H7 (cell line): ENCODE measurements around the gene FN3K. TPM values are rescaled to one million over a fixed set of nuclear protein-coding genes. Genes with fewer than 3 reads are reported as not detected.
A peak's percentile ranks its signal among the peaks of the same experiment; 100 is the strongest.
"Not testable (repeated sequence)": the region's sequence is repeated elsewhere in the genome, so short reads cannot be mapped to it uniquely, and the experiment has no call there.

ENCODE experiments used
- DNase-seq: peaks from one replicate; pipeline ENCODE4 v3.0.0; 2012
- H3K27me3 ChIP-seq: 2 replicates; pipeline ENCODE4 v1.6.0; 2011; ENCODE audit warnings: mild to moderate bottlenecking, low read length; ENCODE audit not compliant: control insufficient read depth, insufficient read depth
- H3K36me3 ChIP-seq: replicated peaks from 2 replicates; pipeline ENCODE4 v1.5.1; 2011; ENCODE audit warnings: low read length; ENCODE audit not compliant: control insufficient read depth, insufficient read depth
- H3K4me3 ChIP-seq: 2 replicates; pipeline ENCODE4 v1.5.1; 2011; ENCODE audit warnings: low read depth, mild to moderate bottlenecking, control low read depth, low read length, moderate library complexity; ENCODE audit not compliant: insufficient read depth
- total RNA-seq: library from RNA; depleted of rRNA; stranded (reverse); fragments of >200 nt; shearing (Covaris generic); gene quantifications from 2 replicates; pipeline ENCODE4 v1.2.3, GENCODE V29; 2014

Gene FN3K
- total RNA-seq, 1 experiment from 2014 or later = 3.3 TPM

GRCh38 chr17:82743344-82744219, 8.2 kb downstream of the FN3K start:
- H3K36me3 ChIP-seq = peaks cover 13% of the 10 kb centered on the region
- H3K4me3 ChIP-seq = no peak overlapping the region
- peak; percentile 60 for DNase-seq
- no peaks in the 10 kb centered on the region for H3K27me3 ChIP-seq

GRCh38 chr17:82744736-82745135, 9.3 kb downstream of the FN3K start:
- not testable (repeated sequence) for H3K27me3 ChIP-seq, H3K4me3 ChIP-seq, DNase-seq
- H3K36me3 ChIP-seq = peaks cover 13% of the 10 kb centered on the region

- H3K27me3 ChIP-seq = peaks cover 3% of the 10 kb centered on the region; the same call in 1 of the 2 replicates
- H3K4me3 ChIP-seq = no peak overlapping the region
- no peak for DNase-seq
- H3K36me3 ChIP-seq = peaks cover 10% of the 10 kb centered on the region
Observed at GRCh38 chr17:82745524-82745923, 10.1 kb downstream of the FN3K start.

- DNase-seq = no peak
- no peak overlapping the region for H3K4me3 ChIP-seq
- H3K36me3 ChIP-seq = no peaks in the 10 kb centered on the region
- peaks cover 9% of the 10 kb centered on the region; the same call in 1 of the 2 replicates for H3K27me3 ChIP-seq
Observed at GRCh38 chr17:82748756-82749155, 13.3 kb downstream of the FN3K start.

- H3K4me3 ChIP-seq = no peak overlapping the region
- H3K27me3 ChIP-seq = peaks cover 9% of the 10 kb centered on the region; the same call in 1 of the 2 replicates
- no peak for DNase-seq
- no peaks in the 10 kb centered on the region for H3K36me3 ChIP-seq
Observed at GRCh38 chr17:82750241-82750908, 15.0 kb downstream of the FN3K start.

DNA sequence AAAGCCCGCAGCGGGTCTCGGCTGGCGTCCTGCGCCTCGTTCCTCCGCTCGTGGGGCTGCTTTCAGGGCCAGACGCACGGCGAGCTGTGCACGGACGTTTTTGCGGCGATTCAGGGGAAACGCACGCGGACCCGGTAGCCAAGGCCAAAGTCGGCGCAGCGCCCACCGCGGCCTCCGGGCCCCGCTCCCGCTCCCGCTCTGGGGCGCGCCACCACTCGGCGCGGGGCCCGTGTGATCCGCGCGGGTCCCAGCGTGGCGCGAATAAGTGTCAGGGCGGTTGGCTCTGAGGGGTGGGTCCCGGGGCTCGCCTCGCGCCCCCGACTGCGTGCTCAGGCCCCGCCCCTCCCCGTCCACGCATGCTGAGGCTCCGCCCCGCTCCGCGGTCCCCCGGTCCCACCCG, 15.8 kb downstream of the FN3K start:
- no peak for DNase-seq
- Histone ChIP-seq H3K27me3 (peaks cover 9% of the 10 kb centered on the region; the same call in 1 of the 2 replicates), H3K36me3 (peaks cover 1% of the 10 kb centered on the region; the same call in 1 of the 2 replicates), H3K4me3 (peak overlapping the region; percentile 54)

GRCh38 chr17:82751571-82752370, 16.4 kb downstream of the FN3K start, which contains the start of gene TBCD:
Gene TBCD (plus strand): TSS chr17:82752065. CDS start chr17:82752194, 129 bp downstream.
- peaks cover 9% of the 10 kb centered on the region; the same call in 1 of the 2 replicates for H3K27me3 ChIP-seq
- DNase-seq = peak; percentile 100
- peaks cover 3% of the 10 kb centered on the region; the same call in 1 of the 2 replicates for H3K36me3 ChIP-seq
- peak within 1 kb of the TSS; percentile 89 for H3K4me3 ChIP-seq

GRCh38 chr17:82752371-82753200, 17.2 kb downstream of the FN3K start:
- DNase-seq = peak; percentile 76
- peak overlapping the region; percentile 89 for H3K4me3 ChIP-seq
- H3K27me3 ChIP-seq = peaks cover 9% of the 10 kb centered on the region; the same call in 1 of the 2 replicates
- peaks cover 3% of the 10 kb centered on the region; the same call in 1 of the 2 replicates for H3K36me3 ChIP-seq

DNA sequence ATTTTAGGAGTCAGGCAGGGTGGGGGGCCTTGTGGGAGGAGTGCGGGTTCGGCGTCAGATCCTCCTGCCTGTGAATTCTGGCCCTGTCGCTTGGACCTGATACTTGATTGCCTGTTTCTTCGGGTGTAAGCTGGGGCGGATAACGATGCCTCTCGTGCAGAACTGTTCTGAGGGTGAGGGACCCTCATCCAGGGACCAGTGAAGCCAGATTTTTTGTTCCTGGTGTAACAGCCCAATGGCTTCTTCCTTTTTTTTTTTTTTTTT, 17.7 kb downstream of the FN3K start:
- DNase-seq = peak; percentile 56
- Histone ChIP-seq H3K36me3 (peaks cover 3% of the 10 kb centered on the region; the same call in 1 of the 2 replicates), H3K27me3 (peaks cover 9% of the 10 kb centered on the region; the same call in 1 of the 2 replicates), H3K4me3 (peak overlapping the region; percentile 89)

DNA sequence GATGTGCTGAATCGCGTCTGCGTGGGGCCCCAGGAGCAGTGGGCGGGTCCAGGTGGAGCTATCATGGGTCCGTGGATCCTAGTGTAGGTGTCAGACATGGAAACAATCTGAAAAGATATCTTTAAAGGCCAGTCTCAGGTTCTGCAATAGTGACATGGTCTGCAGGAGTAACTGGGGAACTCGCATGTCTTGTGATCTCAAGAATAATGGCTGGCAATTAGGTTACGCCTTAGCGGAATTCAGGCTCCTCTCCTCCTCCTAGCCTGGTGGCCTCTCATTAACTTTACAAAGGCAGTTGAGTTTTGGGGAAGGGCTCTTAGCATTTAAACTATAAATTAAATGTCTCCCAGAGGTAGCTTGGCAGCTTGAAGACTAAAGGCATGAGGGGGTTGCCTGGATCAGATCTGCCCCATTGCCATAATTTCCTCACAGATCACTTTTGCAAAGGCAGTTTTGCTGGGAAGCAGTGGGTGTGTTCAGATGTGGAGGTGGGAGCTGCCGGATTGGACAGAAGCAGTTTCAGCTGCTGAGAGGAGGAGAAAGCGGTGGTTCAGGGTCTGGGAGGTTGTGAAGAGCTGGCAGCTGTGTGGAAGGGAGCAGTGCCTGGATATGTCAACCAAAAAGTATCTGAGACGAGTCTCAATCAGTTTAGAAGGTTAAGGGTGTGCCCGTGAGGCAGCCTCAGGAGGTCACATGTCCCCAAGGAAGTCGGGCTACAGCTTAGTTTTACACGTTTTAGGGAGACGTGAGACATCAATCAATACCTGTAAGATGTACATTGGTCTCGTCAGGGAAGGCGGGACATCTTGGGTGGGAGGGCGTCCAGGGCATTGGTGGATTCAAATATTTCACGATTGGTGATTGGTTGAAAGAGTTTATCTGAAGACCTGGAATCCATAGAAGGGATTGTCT, 19.1 kb downstream of the FN3K start:
- Histone ChIP-seq H3K36me3 (peaks cover 3% of the 10 kb centered on the region), H3K27me3 (peaks cover 9% of the 10 kb centered on the region; the same call in 1 of the 2 replicates), H3K4me3 (no peak overlapping the region)
- DNase-seq = peak; percentile 80

DNA sequence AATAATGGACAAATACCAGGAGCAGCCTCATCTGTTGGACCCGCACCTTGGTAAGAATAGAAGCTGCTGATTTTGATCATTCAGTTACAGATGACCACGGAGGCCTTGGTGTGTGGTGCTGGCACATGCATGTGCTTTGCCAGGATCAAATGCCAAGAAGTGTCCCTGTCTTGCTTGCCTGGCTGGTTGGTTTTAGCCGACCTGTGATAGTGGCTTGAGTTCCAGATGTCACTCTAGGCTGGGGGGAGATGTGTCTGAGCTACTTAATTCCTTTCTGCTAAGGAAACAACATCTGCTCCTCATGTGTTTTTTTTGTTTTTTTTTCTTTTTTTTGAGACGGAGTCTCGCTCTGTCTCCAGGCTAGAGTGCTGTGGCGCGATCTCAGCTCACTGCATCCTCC, 20.8 kb downstream of the FN3K start:
- Histone ChIP-seq H3K4me3 (no peak overlapping the region), H3K27me3 (peaks cover 6% of the 10 kb centered on the region; the same call in 1 of the 2 replicates), H3K36me3 (peaks cover 3% of the 10 kb centered on the region)
- DNase-seq = no peak

GRCh38 chr17:82765371-82765770, 30.0 kb downstream of the FN3K start:
- peaks cover 21% of the 10 kb centered on the region for H3K36me3 ChIP-seq
- H3K4me3 ChIP-seq = no peak overlapping the region
- DNase-seq = no peak

More at GRCh38 chr17:82765371-82765770, 30.0 kb downstream of the FN3K start:
- H3K27me3 ChIP-seq = no peaks in the 10 kb centered on the region
